Measurements from ENCODE around the gene DHRS1.

DNA sequence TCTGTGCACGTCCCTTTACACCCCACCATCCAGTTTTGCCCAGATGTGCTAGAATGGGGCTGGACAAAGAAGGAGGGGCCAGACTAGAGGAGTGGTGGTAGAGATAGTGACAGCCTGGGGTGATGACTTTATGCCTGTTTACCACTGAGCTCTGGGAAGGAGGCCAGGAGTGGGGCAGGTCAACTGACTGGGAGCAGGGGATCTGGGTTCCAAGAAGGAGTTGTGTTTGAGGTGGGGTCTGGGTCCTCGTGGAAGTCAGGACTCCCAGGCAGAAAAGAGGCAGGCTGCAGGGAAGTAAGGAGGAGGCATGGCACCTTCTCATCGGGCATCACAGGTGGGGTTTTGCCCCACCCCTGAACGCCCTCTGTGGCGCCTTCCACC lies 10.7 kb upstream of the DHRS1 start:
- TF ChIP-seq, protein P1, sequence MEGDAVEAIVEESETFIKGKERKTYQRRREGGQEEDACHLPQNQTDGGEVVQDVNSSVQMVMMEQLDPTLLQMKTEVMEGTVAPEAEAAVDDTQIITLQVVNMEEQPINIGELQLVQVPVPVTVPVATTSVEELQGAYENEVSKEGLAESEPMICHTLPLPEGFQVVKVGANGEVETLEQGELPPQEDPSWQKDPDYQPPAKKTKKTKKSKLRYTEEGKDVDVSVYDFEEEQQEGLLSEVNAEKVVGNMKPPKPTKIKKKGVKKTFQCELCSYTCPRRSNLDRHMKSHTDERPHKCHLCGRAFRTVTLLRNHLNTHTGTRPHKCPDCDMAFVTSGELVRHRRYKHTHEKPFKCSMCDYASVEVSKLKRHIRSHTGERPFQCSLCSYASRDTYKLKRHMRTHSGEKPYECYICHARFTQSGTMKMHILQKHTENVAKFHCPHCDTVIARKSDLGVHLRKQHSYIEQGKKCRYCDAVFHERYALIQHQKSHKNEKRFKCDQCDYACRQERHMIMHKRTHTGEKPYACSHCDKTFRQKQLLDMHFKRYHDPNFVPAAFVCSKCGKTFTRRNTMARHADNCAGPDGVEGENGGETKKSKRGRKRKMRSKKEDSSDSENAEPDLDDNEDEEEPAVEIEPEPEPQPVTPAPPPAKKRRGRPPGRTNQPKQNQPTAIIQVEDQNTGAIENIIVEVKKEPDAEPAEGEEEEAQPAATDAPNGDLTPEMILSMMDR (conservative IDR thresholded peaks at IDR 0.05; ENCODE audit: low read depth, low read length), result no peak
- TF ChIP-seq, protein P2, sequence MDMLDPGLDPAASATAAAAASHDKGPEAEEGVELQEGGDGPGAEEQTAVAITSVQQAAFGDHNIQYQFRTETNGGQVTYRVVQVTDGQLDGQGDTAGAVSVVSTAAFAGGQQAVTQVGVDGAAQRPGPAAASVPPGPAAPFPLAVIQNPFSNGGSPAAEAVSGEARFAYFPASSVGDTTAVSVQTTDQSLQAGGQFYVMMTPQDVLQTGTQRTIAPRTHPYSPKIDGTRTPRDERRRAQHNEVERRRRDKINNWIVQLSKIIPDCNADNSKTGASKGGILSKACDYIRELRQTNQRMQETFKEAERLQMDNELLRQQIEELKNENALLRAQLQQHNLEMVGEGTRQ (IDR thresholded peaks at IDR 0.05; ENCODE audit: low read depth, low read length), result no peak
- TF ChIP-seq POLR2A (IDR thresholded peaks at IDR 0.05; ENCODE audit: low read depth, low read length) (no peak), MAZ (IDR thresholded peaks at IDR 0.05; ENCODE audit: borderline replicate concordance, low read depth, low read length) (no peak), CHD1 (IDR thresholded peaks at IDR 0.05; ENCODE audit: low read depth, low read length) (no peak), RCOR1 (IDR thresholded peaks at IDR 0.05; ENCODE audit: insufficient replicate concordance, low read length) (no peak), CEBPB (IDR thresholded peaks at IDR 0.05; ENCODE audit: low read depth, low read length) (no peak), MXI1 (IDR thresholded peaks at IDR 0.05; ENCODE audit: borderline replicate concordance, low read depth, low read length) (no peak), BHLHE40 (IDR thresholded peaks at IDR 0.05; ENCODE audit: low read depth, low read length) (no peak)
- TF ChIP-seq, protein P3, sequence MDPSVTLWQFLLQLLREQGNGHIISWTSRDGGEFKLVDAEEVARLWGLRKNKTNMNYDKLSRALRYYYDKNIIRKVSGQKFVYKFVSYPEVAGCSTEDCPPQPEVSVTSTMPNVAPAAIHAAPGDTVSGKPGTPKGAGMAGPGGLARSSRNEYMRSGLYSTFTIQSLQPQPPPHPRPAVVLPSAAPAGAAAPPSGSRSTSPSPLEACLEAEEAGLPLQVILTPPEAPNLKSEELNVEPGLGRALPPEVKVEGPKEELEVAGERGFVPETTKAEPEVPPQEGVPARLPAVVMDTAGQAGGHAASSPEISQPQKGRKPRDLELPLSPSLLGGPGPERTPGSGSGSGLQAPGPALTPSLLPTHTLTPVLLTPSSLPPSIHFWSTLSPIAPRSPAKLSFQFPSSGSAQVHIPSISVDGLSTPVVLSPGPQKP (IDR thresholded peaks at IDR 0.05; ENCODE audit: borderline replicate concordance, low read depth, low read length), result no peak
